NCI-H2171 (cell line): ENCODE results near the gene ZNF79.

Experiments used
- DNase-seq: peaks from one replicate; lab custom pipeline; 2025; lab: John Stamatoyannopoulos, UW

Gene ZNF79

DNA sequence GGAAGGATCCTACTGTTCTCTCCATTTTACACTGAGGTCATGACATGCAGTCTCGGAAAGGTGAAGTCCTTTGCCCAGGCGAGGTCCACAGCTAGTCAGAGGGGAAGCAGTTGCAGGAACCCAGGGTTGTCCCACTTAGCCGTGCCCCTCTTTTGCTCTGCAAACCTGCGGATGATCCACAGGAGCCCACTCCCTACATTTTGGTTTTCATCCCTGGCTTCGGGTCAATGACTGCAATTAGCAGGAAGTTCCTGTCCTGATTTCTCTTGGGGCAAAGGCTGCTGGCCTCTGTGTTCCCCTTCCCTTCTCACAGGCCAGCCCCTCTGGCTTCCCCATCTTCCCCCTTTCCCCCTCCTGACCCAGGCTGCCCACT is 25.9 kb upstream of the ZNF79 start:
- no peak for DNase-seq

DNA sequence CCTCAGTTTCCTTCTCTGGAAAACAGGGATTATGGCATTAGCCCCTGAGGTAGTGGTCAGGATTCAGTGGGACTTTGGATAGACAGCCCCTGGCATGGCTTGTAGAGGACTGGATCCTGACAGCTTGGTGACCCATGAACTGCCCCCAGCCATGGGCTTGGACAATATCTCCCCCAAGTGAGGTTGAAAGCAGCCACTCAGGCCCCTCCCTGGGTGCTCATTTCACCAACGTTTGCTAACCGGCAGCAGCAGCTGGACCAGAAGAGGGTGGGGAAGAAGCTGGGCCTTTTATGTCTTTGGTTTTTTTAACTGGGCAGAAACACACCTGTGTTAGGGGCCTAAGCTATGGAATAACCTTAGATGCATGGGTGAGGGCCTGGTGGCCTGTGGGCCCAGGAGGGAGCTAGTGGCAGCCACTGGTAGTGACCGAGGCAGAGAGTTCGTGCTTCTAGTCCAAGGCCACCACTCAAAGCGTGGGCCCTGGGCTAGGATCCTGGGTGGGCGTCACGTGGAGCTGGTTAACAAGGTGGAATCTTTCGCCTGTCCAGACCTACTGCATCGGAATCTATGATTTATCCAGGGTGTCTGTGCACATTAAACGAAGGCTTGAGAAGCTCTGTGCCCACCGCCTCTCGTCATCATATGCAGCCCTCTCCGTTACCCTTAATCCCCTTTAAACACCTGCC is 25.3 kb upstream of the ZNF79 start:
- no peak for DNase-seq

DNA sequence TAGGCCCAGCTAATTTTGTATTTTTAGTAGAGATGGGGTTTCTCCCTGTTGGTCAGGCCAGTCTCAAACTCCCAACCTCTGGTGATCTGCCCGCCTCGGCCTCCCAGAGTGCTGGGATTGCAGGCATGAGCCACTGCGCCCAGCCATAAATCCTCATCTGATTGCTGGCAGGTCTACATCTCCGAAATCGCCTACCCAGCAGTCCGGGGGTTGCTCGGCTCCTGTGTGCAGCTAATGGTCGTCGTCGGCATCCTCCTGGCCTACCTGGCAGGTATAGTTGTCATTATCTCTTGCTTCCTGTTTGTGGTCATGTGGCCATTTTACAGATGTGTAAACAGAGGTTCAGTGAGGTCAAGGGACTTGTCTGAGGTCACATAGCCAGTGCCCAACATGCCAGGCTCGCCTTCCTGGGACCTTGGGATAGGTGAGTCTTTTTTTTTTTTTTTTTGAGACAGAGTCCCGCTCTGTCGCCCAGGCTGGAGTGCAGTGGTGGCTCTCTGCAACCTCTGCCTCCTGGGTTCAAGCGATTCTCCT is 24.4 kb upstream of the ZNF79 start:
- no peak for DNase-seq

- DNase-seq: no peak
Observed at GRCh38 chr9:127402401-127403090, 21.6 kb upstream of the ZNF79 start.

DNA sequence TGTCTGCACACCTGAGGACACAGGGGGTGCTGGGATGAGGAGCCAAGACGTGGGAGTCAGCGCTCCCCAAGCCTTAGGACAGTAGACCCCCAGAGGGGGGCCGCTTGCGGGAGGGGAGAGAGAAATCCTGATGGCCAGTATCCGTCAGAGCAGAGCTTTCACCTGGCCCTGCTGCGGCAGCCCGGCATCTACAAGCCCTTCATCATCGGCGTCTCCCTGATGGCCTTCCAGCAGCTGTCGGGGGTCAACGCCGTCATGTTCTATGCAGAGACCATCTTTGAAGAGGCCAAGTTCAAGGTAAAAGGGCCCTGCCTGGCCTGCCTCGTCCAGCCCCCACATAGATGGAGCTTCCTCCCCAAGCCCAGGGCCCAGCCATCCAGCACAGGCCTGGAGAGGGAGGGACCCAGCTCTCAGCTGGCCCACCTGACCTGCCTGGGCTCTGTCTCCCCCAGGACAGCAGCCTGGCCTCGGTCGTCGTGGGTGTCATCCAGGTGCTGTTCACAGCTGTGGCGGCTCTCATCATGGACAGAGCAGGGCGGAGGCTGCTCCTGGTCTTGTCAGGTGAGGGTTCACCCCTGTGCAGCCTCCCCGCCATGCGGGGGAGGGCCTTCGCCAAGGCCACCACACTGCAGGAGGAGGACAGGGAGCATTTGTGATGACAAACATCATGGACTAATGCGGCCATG is 20.5 kb upstream of the ZNF79 start:
- no peak for DNase-seq

GRCh38 chr9:127404631-127405030 is 19.6 kb upstream of the ZNF79 start:
- DNase-seq: no peak

GRCh38 chr9:127405344-127406125 is 18.6 kb upstream of the ZNF79 start:
- DNase-seq: peak; percentile 86

DNA sequence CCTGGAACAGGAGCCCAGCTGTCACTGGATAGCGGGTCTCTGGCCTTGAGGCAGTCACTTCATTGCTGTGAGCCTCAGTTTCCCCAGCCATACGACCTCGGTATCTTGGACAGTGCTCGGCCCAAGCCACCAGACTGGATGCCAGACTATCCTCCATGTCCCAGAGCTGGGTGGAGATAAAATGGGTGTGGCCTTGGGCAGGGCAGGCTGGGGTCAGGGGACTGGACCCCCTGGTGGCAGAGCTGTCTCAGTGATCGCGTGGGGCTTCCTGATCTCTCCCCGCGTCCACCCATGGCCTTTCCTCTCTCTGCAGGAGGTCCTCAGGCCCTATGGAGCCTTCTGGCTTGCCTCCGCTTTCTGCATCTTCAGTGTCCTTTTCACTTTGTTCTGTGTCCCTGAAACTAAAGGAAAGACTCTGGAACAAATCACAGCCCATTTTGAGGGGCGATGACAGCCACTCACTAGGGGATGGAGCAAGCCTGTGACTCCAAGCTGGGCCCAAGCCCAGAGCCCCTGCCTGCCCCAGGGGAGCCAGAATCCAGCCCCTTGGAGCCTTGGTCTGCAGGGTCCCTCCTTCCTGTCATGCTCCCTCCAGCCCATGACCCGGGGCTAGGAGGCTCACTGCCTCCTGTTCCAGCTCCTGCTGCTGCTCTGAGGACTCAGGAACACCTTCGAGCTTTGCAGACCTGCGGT is 17.2 kb upstream of the ZNF79 start:
- no peak for DNase-seq

DNA sequence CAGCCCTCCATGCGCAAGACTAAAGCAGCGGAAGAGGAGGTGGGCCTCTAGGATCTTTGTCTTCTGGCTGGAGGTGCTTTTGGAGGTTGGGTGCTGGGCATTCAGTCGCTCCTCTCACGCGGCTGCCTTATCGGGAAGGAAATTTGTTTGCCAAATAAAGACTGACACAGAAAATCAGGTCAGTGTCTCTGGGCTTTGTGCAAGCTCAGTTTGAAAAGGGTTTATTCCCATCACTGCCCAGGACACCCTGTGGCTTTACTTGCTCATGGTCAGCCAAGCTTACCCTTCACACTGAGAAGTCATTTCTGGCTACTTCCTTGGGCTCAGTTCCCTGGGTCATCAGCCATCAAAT is 16.7 kb upstream of the ZNF79 start:
- DNase-seq: no peak

DNA sequence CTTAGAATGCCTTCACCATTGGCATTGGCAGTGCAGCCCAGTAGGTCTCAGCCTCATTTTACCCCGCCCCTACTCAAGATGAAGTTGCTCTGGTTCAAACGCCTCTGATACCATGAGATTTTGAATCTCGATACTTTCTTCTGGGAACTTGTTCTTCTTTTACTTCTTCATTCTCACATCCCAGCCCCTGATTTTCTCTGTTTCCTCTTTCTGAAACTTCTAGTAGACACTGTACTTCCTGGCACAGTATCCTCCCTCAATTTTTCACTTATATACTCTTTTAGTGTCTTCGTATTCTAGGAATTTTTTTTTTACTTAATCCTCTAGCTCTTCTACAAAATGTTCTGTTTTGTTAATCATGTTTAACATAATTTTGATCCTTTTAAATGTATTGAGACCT is 13.1 kb upstream of the ZNF79 start:
- DNase-seq: no peak

DNA sequence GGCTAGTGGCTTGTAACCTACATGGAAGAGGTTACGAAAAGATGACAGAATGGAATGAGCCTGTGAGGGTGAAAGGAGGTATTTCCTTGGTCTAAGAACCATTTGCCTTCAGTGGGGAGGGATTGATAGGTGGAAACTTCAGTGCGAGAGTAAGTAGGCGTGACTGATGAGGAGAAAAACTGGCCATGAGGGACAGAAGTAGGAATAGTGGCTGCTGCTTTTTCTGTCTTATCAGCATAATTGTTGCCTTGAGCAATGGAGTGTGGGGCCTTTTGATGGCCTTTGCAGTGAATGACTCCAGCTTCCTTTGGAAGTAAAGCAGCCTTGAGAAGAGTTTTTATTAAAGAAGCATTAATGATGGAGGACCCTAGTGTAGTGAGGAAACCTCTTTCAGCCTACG is 9.0 kb upstream of the ZNF79 start:
- no peak for DNase-seq

- no peak for DNase-seq
Observed at GRCh38 chr9:127415657-127416056, 8.5 kb upstream of the ZNF79 start.

DNA sequence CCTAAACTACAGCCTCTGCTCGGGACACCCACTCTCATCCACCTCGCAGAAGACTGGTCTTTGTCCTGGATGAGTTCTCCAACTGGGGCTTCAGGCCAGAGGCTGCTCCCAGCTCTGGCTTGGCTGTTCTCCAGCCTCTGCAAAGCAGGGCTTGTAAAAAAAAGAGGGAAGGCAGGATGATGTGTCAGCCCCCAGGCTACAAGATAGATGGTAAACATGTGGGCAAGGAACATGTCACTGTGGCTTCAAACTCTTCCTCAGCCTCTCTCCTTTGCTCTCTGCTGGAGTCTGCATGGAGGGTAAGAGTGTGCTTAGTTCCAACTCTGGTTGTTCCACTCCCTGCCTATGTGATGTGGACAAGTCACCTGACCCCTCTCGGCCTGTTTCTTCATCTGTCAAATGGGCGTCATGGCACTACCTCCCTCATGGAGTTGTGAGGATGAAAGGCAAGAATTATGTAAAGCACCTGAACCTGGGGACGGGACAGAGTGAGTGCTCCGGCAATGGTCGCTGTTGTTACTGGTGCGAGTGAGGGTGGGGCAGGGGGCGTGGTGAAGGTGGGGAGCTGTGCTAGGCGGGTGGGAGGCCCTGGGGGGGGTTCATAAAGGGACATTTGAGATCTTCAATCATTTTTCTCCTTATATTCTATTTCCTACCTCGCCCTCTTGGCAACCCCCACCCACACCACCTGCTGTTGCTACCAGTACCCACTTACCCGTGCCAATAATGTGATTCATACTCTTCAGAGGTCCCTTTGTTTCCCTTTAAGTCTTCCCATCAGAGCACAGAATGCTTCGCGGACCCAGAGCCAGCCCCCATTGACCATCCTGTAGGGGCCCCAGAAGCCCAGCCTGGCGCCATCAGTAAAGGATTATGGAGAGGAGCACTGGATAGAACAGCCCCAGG is 6.8 kb upstream of the ZNF79 start:
- DNase-seq: no peak

- peak; percentile 21 for DNase-seq
Observed at GRCh38 chr9:127418037-127418471, 6.1 kb upstream of the ZNF79 start.

DNA sequence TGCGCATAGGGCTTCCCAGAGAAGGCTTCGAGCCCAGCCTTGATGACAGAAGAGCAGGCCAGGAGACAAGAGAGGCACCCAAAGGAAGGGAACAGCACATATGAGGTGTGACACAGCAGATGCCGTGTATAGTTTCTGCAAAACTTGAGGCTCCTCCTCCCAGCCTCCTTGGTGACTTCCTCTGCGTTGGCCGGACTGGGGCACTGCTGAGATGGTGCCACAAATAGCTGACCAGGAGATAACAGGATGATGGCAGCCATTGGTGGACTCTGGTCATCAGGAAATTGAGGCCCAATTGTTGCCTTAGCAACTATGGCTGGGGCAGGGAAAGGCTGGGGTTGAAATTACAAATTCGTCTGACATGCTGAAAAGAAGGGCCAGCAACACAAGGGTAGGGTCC is 4.8 kb upstream of the ZNF79 start:
- DNase-seq: no peak

DNA sequence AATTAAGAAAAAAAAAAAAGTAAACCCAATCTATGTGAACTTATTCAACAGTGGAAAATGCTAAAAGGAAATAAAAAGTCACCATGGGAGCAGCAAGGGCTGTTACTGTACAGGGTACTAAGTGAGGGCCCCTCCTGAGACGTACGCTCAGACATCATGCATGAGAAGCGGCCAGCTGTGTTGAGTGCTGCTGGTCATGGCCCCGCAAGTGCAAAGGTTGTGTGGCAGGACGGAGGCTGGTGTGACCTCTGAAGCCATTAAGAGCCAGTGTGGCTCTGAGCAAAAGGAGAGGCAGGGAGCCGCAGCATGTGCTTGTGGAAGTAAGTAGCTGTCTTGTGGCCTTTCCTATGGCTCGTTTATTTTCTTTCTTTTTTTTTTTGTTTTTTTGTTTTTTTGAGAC is 3.1 kb upstream of the ZNF79 start:
- no peak for DNase-seq

GRCh38 chr9:127422133-127422782 is 1.9 kb upstream of the ZNF79 start:
- DNase-seq: no peak

GRCh38 chr9:127422787-127423186 is 1.4 kb upstream of the ZNF79 start:
- no peak for DNase-seq

- DNase-seq: no peak
Observed at GRCh38 chr9:127423476-127423933, 677 bp upstream of the ZNF79 start.

DNA sequence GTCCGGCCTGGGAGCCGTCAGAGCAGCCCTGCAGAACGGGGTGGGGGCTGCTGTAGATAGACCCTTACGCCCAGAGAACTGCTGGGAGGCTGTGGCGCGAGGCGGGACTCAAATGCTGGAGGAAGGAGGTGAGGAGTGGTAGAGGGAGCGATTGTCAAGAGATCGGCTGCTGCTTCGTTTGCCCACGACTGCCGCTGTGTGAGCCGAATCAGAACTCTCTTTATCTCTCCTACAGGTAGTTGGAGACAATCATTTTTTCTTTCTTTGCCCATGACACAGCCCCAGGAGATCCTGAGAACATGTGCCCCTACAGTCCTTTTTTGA is 456 bp downstream of the ZNF79 start:
- no peak for DNase-seq
